ENCODE results near the gene PARD3B. TPM values are rescaled to one million over a fixed set of nuclear protein-coding genes. Genes with fewer than 3 reads are reported as not detected.

PARD3B gene
- total and polyA plus RNA-seq, 2 experiments from 2014 or later = 4.3 to 8.5 TPM

DNA sequence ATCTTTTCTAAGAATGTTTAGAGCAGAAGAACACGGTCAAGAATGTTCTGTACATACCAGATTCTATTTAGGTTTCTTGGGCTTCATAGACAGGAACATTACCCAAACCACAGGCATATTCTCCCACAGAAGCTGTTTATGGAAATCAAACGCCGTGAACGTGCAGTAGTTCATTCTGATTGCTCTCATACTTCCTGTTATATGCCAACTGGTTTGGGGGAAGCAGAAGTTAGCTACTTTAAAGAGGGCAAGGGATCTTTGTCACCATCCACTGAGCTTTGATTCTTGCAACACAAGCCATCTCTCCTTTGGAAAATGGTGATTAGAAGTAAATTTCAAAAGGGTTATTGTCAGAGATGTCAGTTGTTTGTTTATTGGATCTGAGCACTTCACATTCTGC is 954.8 kb downstream of the PARD3B start:
- no peaks in the 10 kb centered on the region for H3K27me3 ChIP-seq
- H3K27ac ChIP-seq = no peak overlapping the region
- H3K4me3 ChIP-seq = no peak overlapping the region
- no peaks in the 10 kb centered on the region for H3K9me3 ChIP-seq (ENCODE audit: low read depth)
- TF ChIP-seq, protein P1, sequence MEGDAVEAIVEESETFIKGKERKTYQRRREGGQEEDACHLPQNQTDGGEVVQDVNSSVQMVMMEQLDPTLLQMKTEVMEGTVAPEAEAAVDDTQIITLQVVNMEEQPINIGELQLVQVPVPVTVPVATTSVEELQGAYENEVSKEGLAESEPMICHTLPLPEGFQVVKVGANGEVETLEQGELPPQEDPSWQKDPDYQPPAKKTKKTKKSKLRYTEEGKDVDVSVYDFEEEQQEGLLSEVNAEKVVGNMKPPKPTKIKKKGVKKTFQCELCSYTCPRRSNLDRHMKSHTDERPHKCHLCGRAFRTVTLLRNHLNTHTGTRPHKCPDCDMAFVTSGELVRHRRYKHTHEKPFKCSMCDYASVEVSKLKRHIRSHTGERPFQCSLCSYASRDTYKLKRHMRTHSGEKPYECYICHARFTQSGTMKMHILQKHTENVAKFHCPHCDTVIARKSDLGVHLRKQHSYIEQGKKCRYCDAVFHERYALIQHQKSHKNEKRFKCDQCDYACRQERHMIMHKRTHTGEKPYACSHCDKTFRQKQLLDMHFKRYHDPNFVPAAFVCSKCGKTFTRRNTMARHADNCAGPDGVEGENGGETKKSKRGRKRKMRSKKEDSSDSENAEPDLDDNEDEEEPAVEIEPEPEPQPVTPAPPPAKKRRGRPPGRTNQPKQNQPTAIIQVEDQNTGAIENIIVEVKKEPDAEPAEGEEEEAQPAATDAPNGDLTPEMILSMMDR (IDR thresholded peaks at IDR 0.05; ENCODE audit: low read depth, low read length) = no peak
- no peaks in the 10 kb centered on the region for H3K36me3 ChIP-seq
- no peak for DNase-seq (ENCODE audit: low read depth in 1 of 2, low spot score in 1 of 2)
- peaks cover 3% of the 10 kb centered on the region for H3K4me1 ChIP-seq (ENCODE audit: low read depth)

DNA sequence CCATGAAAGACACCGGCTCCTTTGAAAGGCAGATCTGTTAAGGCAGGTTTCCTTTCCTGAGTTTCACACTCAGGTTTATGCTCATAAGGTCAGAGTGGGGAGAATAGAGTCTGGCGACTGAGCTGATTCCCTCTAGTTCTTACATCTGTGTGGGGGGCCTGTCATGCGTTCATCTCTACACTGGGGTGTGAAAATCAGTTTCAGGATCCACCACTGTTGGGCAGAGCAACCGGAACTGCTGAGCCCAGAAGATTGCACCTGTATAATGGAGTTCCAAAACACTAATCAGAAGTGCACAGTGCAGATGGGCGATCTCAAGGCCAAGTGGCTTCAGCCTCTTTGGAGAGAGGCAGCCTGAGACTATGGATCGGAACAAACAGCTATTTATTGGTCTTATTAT is 955.7 kb downstream of the PARD3B start:
- Histone ChIP-seq H3K4me3 (no peak overlapping the region), H3K36me3 (no peaks in the 10 kb centered on the region), H3K27me3 (no peaks in the 10 kb centered on the region), H3K4me1 (ENCODE audit: low read depth) (peaks cover 3% of the 10 kb centered on the region), H3K9me3 (ENCODE audit: low read depth) (no peaks in the 10 kb centered on the region), H3K27ac (no peak overlapping the region)
- TF ChIP-seq, protein P1 (IDR thresholded peaks at IDR 0.05; ENCODE audit: low read depth, low read length) = no peak
- DNase-seq (ENCODE audit: low read depth in 1 of 2, low spot score in 1 of 2) = no peak

DNA sequence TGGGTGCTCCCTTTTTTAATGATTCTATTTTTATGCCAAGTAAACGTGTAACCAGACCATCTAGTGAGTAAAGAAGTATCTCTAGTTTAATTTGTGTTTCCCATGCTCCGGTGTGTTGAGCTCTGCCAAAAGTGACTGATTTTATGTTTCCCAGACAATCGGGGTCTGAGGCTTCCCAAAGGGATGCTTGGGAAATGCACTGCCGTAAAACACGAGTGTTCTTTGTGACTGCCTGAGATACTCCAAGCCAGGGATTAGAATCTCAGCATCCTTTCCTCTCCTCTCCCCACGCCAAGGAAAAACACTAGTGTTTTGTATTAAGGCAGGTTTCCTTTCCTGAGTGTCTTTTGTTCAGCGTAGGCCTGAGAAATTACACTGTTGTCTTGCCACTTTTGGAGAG is 956.6 kb downstream of the PARD3B start:
- no peak overlapping the region for H3K27ac ChIP-seq
- TF ChIP-seq, protein P1 (IDR thresholded peaks at IDR 0.05; ENCODE audit: low read depth, low read length) = no peak

DNA sequence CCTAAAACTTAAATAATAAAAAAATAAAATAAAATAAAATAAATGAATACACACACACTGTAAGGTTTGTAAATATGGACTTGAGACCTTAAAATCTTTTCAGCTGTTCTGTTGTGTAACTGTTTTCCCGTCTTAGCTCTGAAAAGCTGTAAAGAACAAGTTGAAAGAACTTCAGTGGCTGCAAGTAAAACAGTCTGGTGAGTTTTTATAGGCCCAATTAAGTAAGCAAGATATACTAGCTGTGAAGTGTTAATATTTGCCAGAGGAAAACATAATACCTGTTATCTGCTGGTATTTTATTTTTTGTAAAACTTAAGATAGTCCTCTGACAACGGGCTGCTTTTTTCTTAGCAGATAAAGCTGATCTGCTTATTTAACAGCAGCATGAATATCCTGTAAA is 960.1 kb downstream of the PARD3B start:
- Histone ChIP-seq H3K27me3 (no peaks in the 10 kb centered on the region), H3K4me1 (ENCODE audit: low read depth) (peaks cover under 1% of the 10 kb centered on the region), H3K36me3 (no peaks in the 10 kb centered on the region), H3K4me3 (no peak overlapping the region), H3K9me3 (ENCODE audit: low read depth) (no peaks in the 10 kb centered on the region), H3K27ac (no peak overlapping the region)
- TF ChIP-seq, protein P1 (IDR thresholded peaks at IDR 0.05; ENCODE audit: low read depth, low read length) = no peak
- DNase-seq (ENCODE audit: low read depth in 1 of 2, low spot score in 1 of 2) = no peak

More for the DNA sequence above, 956.6 kb downstream of the PARD3B start:
- Histone ChIP-seq H3K4me1 (ENCODE audit: low read depth) (peaks cover 3% of the 10 kb centered on the region), H3K36me3 (no peaks in the 10 kb centered on the region), H3K4me3 (no peak overlapping the region), H3K27me3 (no peaks in the 10 kb centered on the region), H3K9me3 (ENCODE audit: low read depth) (no peaks in the 10 kb centered on the region)
- DNase-seq (ENCODE audit: low read depth in 1 of 2, low spot score in 1 of 2) = no peak

DNA sequence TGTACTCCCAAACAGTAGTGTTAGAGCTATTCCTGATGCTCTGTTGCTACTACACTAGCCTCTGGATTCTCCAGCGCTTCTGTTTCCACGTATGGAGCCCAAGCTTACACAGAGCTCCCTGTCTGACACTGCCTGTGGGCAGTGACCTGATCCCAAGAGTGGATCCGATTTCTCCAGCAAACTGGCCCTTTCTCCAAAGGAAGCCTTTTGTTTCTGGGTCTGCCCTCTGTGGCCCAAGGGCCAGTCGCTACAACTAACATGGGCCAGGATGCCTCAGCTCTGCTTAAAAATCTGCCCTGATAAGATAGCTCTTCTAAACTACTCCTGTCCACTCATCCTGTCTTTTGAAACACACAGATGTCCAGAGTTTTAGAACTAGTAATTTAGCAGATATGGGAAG is 964.4 kb downstream of the PARD3B start:
- peaks cover 5% of the 10 kb centered on the region for H3K4me1 ChIP-seq (ENCODE audit: low read depth)
- H3K4me3 ChIP-seq = no peak overlapping the region
- no peak overlapping the region for H3K27ac ChIP-seq
- DNase-seq (ENCODE audit: low read depth in 1 of 2, low spot score in 1 of 2) = no peak
- TF ChIP-seq, protein P1 (IDR thresholded peaks at IDR 0.05; ENCODE audit: low read depth, low read length) = no peak
- H3K9me3 ChIP-seq (ENCODE audit: low read depth) = no peaks in the 10 kb centered on the region
- H3K27me3 ChIP-seq = no peaks in the 10 kb centered on the region
- H3K36me3 ChIP-seq = no peaks in the 10 kb centered on the region

DNA sequence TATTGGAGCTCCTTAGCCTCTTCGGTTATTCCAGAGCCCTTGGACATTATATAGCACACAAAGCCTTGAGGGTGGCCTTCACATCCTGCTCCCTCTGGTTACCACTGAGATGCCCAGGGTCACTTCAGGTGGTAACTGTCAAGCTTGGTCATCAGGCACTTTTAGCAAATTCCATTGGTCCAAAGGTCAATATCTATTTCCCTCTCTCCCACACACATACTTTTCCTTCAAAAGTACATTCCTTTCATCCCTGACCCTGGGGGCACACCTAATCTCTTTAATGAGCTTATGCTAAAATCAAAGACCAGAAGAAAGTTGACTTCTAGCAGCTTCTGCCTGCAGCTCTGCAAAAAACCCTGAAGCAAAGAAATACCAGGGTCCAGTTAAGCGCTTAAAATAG is 965.1 kb downstream of the PARD3B start:
- Histone ChIP-seq H3K9me3 (ENCODE audit: low read depth) (no peaks in the 10 kb centered on the region), H3K27ac (no peak overlapping the region), H3K4me1 (ENCODE audit: low read depth) (peaks cover 5% of the 10 kb centered on the region), H3K27me3 (no peaks in the 10 kb centered on the region), H3K4me3 (no peak overlapping the region), H3K36me3 (no peaks in the 10 kb centered on the region)
- TF ChIP-seq, protein P1 (IDR thresholded peaks at IDR 0.05; ENCODE audit: low read depth, low read length) = no peak
- DNase-seq (ENCODE audit: low read depth in 1 of 2, low spot score in 1 of 2) = no peak
